Activated naive CD8-positive, alpha-beta T cell treated with anti-CD3 and anti-CD28 coated beads, Interleukin-2, amount 50 U/mL, for 16 hours (primary cell): Measurements from ENCODE around the gene NACA2.

Experiments used
- DNase-seq: peaks from one replicate; pipeline ENCODE4 v3.0.0-alpha.2; 2020; ENCODE audit warnings: low read depth, low spot score

Gene NACA2

GRCh38 chr17:61547113-61547512, 43.9 kb downstream of the NACA2 start:
- DNase-seq: no peak

GRCh38 chr17:61545335-61545938, 45.6 kb downstream of the NACA2 start:
- DNase-seq: no peak

- no peak for DNase-seq
Observed at GRCh38 chr17:61543786-61544415, 47.1 kb downstream of the NACA2 start.

- DNase-seq: no peak
Observed at GRCh38 chr17:61542027-61542426, 49.0 kb downstream of the NACA2 start.

GRCh38 chr17:61540874-61541273, 50.1 kb downstream of the NACA2 start:
- DNase-seq: no peak
